GM18508 (cell line): ENCODE data around the gene GOT2.
"Not testable (repeated sequence)": the region's sequence is repeated elsewhere in the genome, so short reads cannot be mapped to it uniquely, and the experiment has no call there.

ENCODE experiments used
- ATAC-seq: cut with Tn5 transposase; IDR thresholded peaks from one replicate; pipeline ENCODE4 v1.9.1; 2021; ENCODE audit warnings: moderate number of reproducible peaks; ENCODE audit not compliant: insufficient read depth, unreplicated experiment

GOT2 gene

DNA sequence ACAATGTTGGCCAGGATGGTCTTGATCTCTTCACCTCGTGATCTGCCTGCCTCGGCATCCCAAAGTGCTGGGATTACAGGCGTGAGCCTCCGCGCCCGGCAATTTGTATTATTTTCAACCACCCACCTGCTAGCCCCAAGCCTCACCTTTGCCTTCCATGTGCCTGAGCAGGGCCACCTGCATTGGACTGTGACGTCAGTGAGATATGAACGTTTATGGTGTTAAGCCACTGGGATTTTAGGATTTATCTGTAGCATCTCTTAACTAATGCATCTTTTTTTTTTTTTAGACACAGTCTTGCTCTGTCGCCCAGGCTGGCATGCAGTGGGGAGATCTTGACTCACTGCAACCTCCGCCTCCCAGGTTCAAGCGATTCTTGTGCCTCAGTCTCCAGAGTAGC, 74.2 kb downstream of the GOT2 start:
- ATAC-seq: not testable (repeated sequence)

GRCh38 chr16:58658796-58659211, 75.3 kb downstream of the GOT2 start:
- no peak for ATAC-seq
